ENCODE measurements around the gene ACO1.

ACO1 gene

GRCh38 chr9:32380944-32381343 lies 3.5 kb upstream of the ACO1 start:
- DNase-seq: no peak

GRCh38 chr9:32382565-32383320 lies 1.7 kb upstream of the ACO1 start:
- DNase-seq: peak; percentile 9

- no peak for DNase-seq
These were observed 460 bp upstream of the ACO1 start for GRCh38 chr9:32384002-32384363.

DNA sequence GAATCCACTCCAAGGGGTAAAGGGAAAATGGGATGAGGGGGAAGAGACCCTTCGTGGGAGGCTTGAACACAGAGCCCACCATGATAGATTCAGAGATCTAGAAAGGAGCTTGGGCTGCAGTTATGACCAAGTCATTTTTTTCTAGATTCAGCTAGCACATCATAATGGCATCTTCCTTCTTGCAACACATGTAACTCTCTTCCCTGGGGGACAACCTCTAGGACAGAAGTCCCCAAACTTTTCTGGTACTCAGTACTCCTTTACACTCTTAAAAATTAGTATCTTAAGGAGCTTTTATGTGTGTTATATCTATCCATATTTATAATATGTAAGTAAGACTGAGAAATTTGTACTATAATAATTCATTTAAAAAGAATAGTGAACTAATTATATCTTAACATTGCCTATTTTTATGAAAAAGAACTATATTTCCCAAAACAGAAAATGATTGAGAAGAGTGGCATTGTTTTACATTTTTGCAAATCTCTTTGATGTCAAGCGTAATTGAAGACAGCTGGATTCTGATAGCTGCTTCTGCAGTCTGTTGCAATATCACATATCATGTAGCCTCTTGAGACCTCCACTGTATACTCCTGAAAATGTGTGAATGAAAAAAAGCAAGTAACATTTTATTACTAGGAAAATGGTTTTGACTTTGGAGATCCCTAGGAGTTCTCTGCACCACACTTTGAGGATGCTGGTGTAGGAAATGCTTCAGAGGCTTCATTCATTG lies 875 bp downstream of the ACO1 start:
- no peak for DNase-seq

- DNase-seq: no peak
These were observed 1.4 kb downstream of the ACO1 start for GRCh38 chr9:32385885-32386283.

DNA sequence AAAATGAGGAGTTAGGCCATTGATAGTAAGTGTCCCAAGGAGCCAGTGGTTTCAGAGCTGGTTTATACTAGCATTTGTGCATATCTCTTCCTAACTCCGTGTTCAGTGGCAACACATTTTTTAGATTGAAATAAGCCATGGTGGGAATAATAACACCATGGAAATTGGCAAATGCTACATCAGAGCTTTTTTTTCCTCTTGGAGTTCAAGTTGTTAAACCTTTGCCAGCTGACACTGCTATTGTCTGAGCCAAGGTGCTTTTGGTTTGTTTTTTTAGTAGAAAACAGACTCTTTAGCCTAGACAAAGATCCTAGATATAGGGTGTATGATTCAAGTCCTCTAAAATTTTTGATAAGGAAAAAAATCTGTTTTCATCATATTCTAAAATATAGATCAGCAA lies 2.8 kb downstream of the ACO1 start:
- DNase-seq: no peak

DNA sequence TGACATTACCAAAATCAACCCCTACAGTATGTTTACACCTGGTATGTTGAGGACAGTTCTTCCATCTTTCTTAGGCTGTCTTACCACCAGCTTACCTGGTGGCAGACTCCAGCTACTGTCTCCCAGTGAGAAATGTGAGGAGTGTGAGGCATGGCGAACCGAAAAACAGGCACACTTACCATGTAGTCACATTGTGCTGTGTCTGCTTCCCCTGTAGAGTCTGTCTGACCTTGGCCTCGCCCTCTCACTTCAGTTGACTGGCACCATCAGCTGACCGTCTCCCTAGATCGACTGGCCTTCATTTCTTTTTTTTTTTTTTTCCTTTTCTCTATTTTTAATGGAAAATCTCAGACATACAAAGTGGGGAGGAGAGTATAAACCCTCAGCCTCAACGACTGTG lies 4.9 kb downstream of the ACO1 start:
- DNase-seq: no peak

- DNase-seq: no peak
These were observed 9.5 kb downstream of the ACO1 start for GRCh38 chr9:32393911-32394310.

GRCh38 chr9:32394381-32395049 lies 10.1 kb downstream of the ACO1 start:
- no peak for DNase-seq

GRCh38 chr9:32395510-32396216 lies 11.2 kb downstream of the ACO1 start:
- DNase-seq: no peak

GRCh38 chr9:32398207-32398606 lies 13.8 kb downstream of the ACO1 start:
- DNase-seq: no peak

GRCh38 chr9:32399110-32399815 lies 14.8 kb downstream of the ACO1 start:
- DNase-seq: no peak

- DNase-seq: no peak
These were observed 17.0 kb downstream of the ACO1 start for GRCh38 chr9:32401488-32401887.

DNA sequence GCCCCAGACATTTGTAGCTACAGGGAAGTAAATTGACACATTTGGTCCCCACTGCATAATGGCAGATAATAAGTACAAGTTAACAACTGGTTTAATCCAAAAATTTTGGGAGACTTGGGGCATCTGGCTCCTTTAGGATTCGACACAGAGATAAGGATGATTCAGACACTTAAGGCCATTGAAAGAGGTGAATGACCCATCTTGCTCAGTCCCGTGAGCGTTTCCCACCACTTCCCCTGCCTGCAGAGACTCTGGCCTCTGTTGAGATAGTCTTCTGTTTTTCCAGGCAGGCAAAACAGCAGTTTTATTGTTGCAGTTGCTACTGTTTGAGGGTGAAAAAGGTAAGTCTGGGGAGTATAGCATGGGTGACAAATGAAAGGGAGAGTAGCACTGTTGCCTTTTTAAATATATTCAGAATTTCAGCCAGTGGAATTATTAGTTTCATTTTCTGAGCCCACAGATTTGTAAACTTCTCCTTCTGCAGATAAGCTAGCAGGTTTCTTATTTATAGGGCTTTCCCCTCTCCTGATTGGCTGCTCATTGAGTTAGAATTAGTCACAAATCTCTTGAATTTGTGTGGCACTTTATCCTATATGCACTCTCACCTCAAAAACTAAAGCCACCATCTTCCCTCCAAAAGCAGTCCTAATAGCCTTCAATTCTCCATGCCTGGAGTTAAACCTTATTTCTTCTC lies 19.3 kb downstream of the ACO1 start:
- DNase-seq: no peak

DNA sequence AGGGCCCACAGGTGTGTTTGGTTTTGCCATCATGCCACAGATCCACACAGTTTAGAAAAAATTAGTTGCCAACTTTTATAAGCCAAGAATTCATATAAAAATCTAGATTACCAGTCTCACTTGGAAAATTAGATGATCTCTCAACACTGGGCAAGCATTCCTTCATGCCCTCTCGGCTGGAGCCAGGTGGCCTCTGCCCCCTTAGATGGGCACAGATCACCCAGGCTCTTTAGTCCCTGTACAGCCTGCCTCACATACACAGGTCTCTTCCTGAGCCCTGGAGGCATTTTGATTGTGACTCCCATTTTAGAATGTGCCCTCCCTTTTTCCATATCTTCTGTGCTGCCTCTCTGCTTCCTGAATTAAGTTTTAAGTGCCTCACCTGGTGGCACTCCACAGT lies 20.0 kb downstream of the ACO1 start:
- no peak for DNase-seq

DNA sequence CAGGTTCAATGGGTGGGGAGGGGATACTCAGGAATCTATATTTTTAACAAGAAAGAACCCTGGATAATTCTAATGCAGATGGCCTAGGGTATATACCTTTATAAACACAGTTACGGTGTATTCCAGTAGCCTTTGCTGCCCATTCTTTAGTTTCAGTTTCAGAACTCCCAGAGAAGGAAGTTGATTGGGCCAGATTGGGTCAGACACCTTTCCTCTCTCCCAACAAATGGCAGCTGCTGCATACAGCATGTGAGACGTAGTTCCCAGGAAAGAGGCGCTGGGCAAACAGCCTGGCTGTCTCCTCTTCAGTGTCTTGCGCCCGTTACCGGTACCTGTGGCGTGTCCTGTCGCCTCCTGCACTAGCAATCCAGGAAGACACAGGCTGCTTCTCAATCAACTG lies 20.4 kb downstream of the ACO1 start:
- DNase-seq: no peak

GRCh38 chr9:32405506-32405905 lies 21.1 kb downstream of the ACO1 start:
- DNase-seq: no peak

DNA sequence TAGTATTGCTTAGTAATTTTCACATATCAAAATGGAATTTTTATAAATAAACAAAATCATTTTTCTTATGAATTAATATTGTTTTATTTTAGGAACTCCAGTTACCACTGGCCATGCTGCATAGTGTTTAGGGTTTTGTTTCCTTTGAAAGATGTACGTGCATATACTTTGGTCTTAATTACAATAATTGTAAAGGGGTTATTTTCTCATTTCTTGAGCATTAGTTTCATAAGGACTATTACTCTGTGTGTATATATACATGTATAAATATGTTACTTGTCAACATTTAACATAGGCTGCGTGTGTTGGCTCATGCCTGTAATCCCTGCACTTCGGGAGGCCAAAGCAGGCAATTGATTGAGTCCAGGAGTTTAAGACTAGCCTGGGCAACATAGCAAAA lies 21.6 kb downstream of the ACO1 start:
- DNase-seq: no peak

- no peak for DNase-seq
These were observed 27.3 kb downstream of the ACO1 start for GRCh38 chr9:32411753-32412152.

DNA sequence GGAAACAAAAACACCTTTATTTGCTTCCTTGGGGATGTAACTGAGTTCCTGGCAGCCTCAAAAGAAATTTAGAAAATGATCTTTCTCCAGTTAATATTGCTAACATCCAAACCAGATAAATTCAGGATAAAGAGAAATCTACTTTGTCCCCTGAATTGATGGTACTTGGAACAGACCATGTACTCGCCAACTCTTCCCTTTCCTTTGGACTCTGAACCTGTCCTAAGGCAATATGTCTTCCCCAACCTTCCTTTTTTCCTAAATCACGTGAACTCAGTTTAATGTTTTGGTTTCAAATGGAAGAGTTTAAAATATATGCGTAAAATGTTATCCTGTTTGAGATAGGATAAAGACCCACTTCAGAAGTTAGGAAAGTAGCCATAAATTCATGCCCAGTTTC lies 28.0 kb downstream of the ACO1 start:
- DNase-seq: no peak

DNA sequence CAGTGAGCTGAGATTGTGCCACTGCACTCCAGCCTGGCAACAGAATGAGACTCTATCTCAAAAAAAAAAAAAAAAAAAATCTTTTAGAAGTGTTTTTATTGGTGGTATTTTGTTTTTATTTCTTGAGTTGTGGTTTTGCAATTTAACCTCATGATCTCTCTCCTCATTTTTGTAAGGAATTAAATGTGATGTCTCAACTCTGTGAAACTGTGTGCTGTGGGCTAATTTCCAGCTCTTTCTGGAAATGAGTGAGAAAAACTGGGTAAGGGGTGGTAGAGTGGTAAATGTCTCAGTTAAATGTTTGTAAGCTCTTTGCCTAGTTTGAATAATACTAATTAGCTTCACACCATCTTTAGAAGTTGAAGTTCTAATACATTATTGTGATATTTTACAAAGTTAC lies 29.0 kb downstream of the ACO1 start:
- no peak for DNase-seq

GRCh38 chr9:32414856-32415255 lies 30.4 kb downstream of the ACO1 start:
- DNase-seq: no peak

Data from right kidney (tissue), 1 donor.